HG02571 (cell line): ENCODE data around the gene FILIP1L.
"Not testable (repeated sequence)": the region's sequence is repeated elsewhere in the genome, so short reads cannot be mapped to it uniquely, and the experiment has no call there.

Experiments used
- ATAC-seq: cut with Tn5 transposase; IDR thresholded peaks from one replicate; pipeline ENCODE4 v1.9.1; 2021; ENCODE audit warnings: mild to moderate bottlenecking, moderate library complexity; ENCODE audit not compliant: unreplicated experiment

Gene FILIP1L

GRCh38 chr3:100075851-100076730 lies 38.2 kb downstream of the FILIP1L start:
- no peak for ATAC-seq

- ATAC-seq = no peak
These were observed 39.1 kb downstream of the FILIP1L start for GRCh38 chr3:100075196-100075595.

GRCh38 chr3:100073714-100074307 lies 40.5 kb downstream of the FILIP1L start:
- peak; percentile 50 for ATAC-seq

GRCh38 chr3:100073049-100073713 lies 41.1 kb downstream of the FILIP1L start:
- no peak for ATAC-seq

- no peak for ATAC-seq
These were observed 41.8 kb downstream of the FILIP1L start for GRCh38 chr3:100072326-100073048.

DNA sequence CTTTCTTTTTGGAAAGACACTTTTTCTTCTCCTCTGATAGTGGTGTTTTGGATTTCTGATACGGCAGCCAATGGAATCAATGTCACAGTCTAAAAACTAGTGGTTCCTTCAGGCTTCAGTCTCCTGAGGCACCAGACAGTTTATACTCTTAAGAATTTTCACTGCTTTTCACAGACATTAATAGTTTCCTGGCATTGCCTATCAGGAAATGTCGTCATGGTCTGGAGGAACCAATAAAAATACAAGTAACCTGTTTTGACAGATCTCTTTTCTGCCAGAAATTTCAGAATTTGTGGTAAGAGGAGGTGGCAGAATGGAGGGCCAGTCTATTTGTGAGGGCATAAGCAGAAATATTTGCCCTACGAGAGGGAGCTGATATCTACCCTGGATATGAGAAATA lies 44.8 kb downstream of the FILIP1L start:
- ATAC-seq = no peak

DNA sequence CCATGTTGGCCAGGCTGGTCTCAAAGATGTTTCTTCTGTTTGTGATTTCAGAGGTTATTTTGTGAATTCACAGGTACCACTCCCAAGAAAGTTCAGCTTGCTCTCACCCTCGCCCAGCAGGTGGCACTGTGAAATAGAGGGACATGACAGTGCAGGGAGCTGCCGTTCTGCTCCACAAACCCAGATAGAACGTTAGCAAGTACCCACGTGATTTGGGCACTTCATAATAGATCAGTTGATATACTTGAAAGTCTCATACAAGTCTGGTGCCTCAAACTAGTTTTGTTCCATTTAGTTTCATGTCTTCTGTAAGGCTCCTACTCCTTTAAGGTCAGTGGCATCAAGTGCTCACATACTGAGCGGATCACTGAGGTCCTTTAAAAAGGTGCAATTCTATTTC lies 45.5 kb downstream of the FILIP1L start:
- ATAC-seq = peak; percentile 77

- ATAC-seq = no peak
These were observed 46.7 kb downstream of the FILIP1L start for GRCh38 chr3:100067589-100067988.

DNA sequence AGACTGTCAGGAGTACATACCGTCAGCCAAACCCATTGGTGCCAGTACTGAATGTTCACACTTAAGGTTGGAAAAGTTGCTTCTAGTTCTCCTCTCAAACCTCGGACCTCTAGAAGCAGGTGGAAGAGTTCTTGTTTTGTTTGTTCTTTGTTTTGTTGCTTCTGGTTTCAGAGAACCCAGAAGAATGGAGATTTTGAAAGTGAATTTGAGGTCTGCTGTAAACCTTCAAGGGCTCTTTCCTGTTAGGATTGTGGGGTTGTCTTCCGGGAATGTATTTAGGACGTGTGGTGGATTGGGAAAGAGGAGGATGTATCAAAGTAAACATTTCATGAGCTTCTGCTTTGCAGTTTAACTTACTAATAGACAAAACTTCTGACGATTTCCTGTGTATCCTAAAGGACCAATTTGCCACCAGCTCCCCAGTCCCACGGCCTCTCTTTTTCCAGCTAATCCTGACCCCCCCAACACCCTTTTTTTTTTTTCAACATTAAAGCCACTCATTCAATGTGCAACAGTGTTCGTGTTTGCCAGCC lies 50.3 kb downstream of the FILIP1L start:
- ATAC-seq = no peak

DNA sequence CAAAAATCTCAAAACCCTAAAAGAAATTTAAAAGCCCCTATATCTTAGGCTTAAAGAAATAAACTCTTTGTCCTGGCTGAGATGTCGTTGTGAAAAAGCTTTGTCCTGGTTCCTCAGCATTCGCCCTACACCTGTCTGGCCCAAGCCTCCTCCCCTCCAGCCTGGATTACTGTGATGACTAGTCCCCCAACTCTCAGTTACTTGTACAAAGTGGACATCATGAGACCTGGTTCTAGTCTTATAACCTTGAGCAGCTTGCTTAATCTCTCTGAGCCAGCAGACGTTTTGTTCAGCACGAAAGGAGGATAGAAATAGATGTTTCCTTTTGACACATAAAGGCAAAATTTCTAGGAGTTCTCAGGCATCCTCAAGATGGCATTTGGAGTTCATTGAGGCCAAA lies 51.6 kb downstream of the FILIP1L start:
- ATAC-seq = no peak

GRCh38 chr3:100060685-100061484 lies 53.4 kb downstream of the FILIP1L start:
- no peak for ATAC-seq

DNA sequence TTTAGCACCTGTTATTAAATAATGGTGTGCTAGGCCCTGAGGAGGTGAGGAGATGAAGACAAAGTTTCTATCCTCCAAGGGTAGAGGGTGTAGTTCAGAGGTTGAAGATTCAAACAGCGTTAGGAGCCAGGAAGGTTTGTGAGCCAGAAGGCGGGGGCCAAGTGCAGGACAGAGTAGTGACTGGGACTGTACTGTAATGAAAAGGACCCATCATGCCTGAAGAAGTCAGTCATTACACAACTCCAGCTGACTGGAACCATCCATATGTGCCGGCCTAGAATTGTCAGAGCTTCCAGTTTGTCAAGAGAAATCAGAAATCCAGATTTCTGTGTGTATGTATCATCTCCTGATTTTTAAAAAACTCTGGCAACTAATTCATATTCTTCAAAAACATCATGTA lies 54.8 kb downstream of the FILIP1L start:
- no peak for ATAC-seq

- ATAC-seq = no peak
These were observed 56.4 kb downstream of the FILIP1L start for GRCh38 chr3:100057716-100058575.

DNA sequence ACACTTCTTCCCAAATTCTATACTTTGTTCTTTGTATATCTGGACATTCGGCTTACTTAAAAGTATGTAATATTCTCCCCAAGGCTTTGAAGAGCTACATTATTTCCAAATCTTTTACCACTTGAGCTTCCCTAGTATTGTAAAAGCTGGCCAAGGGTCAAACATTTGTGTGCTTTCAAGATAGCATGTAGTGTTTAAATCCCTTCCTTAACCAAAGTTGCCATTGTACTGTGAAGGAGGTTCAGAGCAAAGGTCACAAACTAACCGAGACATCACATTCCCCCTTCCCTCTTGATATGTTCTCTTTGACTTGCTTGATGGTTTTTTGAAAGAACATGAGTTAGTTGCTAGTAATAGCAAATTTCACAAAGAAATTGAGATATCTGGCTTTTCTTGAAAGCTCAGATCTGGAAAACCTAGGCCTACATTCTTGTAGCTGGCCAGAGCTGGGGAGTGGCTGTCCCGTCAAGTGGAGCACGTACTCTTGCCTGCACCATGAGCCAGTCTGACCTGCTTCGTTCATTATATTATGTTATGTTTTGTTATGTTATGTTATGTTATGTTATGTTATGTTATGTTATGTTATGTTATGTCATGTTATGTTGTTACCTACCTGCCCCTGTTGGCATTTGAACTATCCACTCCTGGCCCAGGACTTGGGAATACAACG lies 60.2 kb downstream of the FILIP1L start:
- ATAC-seq = no peak

DNA sequence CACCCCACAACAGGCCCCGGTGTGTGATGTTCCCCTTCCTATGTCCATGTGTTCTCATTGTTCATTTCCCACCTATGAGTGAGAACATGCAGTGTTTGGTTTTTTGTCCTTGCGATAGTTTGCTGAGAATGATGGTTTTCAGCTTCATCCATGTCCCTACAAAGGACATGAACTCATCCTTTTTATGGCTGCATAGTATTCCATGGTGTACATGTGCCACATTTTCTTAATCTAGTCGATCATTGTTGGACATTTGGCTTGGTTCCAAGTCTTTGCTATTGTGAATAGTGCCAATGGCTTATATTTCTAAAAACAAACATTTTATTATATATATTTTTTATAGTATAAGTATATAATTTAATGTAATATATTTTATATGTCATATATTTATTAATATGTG lies 62.8 kb downstream of the FILIP1L start:
- ATAC-seq = not testable (repeated sequence)

DNA sequence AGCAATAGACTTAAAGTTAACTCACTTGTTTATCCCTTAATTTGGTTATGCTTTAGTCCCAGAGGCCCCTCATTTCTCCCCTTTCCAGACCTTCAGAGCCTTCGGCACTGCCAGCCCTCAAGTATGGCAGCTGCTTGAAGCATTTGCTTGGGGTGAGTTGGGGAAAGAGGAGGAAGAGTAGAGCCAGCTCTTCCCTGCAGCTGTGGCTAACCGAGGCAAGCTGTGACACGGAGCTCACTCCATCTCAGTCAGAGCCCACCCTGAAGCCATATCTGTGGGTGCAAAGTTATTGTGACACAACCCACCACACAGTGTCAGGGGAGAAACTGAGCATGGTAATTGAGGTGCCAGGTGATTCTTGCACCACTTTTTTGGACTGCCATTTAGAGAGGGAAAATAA lies 66.1 kb downstream of the FILIP1L start:
- no peak for ATAC-seq

DNA sequence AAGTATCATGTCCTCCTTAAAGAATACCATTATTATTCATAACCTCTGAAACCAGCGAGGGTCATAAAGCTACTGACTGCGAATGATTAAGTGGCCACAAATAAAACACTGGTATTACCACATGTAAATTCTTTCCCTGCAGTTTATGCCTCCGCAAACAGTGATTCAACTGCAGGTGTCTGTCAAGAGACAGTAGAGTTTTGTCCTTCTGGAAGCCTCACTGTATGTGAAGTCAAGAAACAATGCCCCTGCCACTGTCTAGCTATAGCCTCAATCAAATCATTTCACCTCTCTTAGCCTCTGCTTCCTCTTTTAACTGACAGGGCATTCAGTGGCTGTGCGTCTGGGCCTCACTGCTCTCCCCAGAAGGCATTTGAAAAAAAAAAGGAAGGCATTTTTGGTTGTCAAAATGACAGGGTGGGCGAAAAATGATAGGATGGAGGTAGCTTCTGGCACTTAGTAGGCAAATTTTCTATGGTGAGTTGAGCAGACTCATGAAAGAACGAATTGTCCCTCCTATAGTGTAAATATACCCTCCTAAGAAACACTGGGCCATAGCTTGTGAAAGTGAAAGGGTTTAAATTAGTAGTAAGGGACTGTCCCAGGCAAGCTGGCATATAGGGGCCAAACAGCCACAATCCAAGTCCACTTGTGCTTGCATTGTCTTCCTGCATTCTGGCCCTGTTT lies 66.7 kb downstream of the FILIP1L start:
- peak; percentile 86 for ATAC-seq

- ATAC-seq = no peak
These were observed 67.3 kb downstream of the FILIP1L start for GRCh38 chr3:100046986-100047385.
